H1 (cell line): Measurements from ENCODE around the gene TRIM15. TPM values are rescaled to one million over a fixed set of nuclear protein-coding genes. Genes with fewer than 3 reads are reported as not detected.

Experiments used
- ASH2L ChIP-seq: fragments of 200-600, 300-600 bp; sonication (generic); IDR thresholded peaks from one replicate; pipeline ENCODE4 v1.7.1; 2017; ENCODE audit warnings: low read length
- BCL11A ChIP-seq, 2 experiments: IDR thresholded peaks; one replicate each; pipeline ENCODE4 v1.6.1; 2011; ENCODE audit warnings: low read depth in 2 of 2, low read length in 2 of 2, mild to moderate bottlenecking in 2 of 2
- BRCA1 ChIP-seq: IDR thresholded peaks from 2 replicates; pipeline ENCODE4 v1.6.1; 2012; ENCODE audit warnings: low read depth, low read length, improper control_type of control experiment
- GABPA ChIP-seq: IDR thresholded peaks from 2 replicates; pipeline ENCODE4 v1.6.1; 2011; ENCODE audit warnings: mild to moderate bottlenecking, low read length, moderate library complexity, borderline replicate concordance; ENCODE audit not compliant: insufficient read depth
- MAFK ChIP-seq: IDR thresholded peaks from 2 replicates; pipeline ENCODE4 v1.6.1; 2012; ENCODE audit warnings: low read depth, mild to moderate bottlenecking, improper control_type of control experiment, low read length
- SP2 ChIP-seq: IDR thresholded peaks from 2 replicates; pipeline ENCODE4 v1.6.1; 2012; ENCODE audit warnings: mild to moderate bottlenecking, low read length, inconsistent platforms
- TAF7 ChIP-seq: optimal IDR thresholded peaks from 2 replicates; pipeline ENCODE3; 2011; ENCODE audit warnings: low read depth, mild to moderate bottlenecking, inconsistent platforms, low read length, moderate library complexity, borderline replicate concordance
- polyA plus RNA-seq, 7 experiments: library from polyadenylated mRNA; depleted of rRNA in 3 of 7; stranded (reverse) in 5 of 7; unstranded in 2 of 7; fragments of >200 nt in 5 of 7; fragments of 200-250 nt in 2 of 7; gene quantifications; 1 replicate in 5 of 7; 2 replicates in 1 of 7; 4 replicates in 1 of 7; pipeline versions ENCODE4 v1.2.1 to v1.2.3, GENCODE V29; 2011 to 2013; ENCODE audit warnings: missing spikeins in 2 of 7, mixed read lengths in 2 of 7
- total RNA-seq: library from RNA; stranded (reverse); fragmentation: NEBNext Ultra II Directional; extraction: Animal tissue kit (Norgen Biotek cat#: 25700); gene quantifications from 2 replicates; pipeline ENCODE4 v1.2.1, GENCODE V29; 2021
- TF ChIP-seq, protein P1 (sequence below): IDR thresholded peaks from 2 replicates; pipeline ENCODE4 v1.6.1; 2012; ENCODE audit warnings: inconsistent platforms

TRIM15 gene
- total and polyA plus RNA-seq, 2 of the 8 experiments (the other 6 are each of a cell fraction or from before 2014, with no cell fraction given) = 0.18 to 0.48 TPM

DNA sequence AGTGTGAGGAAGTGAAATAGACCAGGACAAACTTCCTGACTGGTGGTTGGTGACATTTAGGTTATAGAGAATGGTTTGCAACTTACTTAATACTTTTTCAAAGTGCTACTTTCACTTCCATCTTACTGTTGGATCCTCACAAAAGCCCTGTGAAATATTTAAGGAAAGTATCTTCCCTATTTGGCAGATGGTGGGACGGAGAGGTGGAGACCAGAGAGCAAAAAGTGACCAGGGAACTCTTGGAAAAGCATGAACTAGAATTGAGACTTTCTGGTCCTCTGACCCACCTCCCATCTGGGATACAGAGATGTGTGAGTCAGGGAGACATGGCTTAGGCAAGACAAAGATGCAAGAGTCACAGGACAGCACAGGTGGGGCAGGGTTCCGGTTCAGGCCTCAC, 5.3 kb upstream of the TRIM15 start (continued):
- TF ChIP-seq GABPA (no peak), TAF7 (no peak), ASH2L (no peak), BRCA1 (no peak), BCL11A (IDR thresholded peaks at IDR 0.05; ENCODE audit: low read depth in 2 of 2, low read length in 2 of 2) (no peak), SP2 (no peak), MAFK (no peak)
- TF ChIP-seq, protein P1, sequence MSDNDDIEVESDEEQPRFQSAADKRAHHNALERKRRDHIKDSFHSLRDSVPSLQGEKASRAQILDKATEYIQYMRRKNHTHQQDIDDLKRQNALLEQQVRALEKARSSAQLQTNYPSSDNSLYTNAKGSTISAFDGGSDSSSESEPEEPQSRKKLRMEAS = no peak
